Vagina (tissue), 2 donors: ENCODE data around the gene RSRP1.

Experiments used
- POLR2AphosphoS5 ChIP-seq, 2 donors: sonication (generic); formaldehyde crosslinking; IDR thresholded peaks; one replicate each; pipeline ENCODE4 v1.9.0; 2017; ENCODE audit warnings: antibody characterized with exemption in 2 of 2, mild to moderate bottlenecking in 2 of 2, low read depth in 1 of 2; ENCODE audit not compliant: insufficient read depth in 1 of 2
- TF ChIP-seq, protein P1 (sequence below), 3 experiments: fragments of 450-650 bp in 2 of 3; fragments of 200-600 bp in 1 of 3; sonication (generic) in 1 of 3; IDR thresholded peaks; one replicate each; pipeline ENCODE4 v1.5.1; 2017 to 2019; ENCODE audit warnings: antibody characterized with exemption in 3 of 3, mild to moderate bottlenecking in 2 of 3, moderate library complexity in 2 of 3

DNA sequence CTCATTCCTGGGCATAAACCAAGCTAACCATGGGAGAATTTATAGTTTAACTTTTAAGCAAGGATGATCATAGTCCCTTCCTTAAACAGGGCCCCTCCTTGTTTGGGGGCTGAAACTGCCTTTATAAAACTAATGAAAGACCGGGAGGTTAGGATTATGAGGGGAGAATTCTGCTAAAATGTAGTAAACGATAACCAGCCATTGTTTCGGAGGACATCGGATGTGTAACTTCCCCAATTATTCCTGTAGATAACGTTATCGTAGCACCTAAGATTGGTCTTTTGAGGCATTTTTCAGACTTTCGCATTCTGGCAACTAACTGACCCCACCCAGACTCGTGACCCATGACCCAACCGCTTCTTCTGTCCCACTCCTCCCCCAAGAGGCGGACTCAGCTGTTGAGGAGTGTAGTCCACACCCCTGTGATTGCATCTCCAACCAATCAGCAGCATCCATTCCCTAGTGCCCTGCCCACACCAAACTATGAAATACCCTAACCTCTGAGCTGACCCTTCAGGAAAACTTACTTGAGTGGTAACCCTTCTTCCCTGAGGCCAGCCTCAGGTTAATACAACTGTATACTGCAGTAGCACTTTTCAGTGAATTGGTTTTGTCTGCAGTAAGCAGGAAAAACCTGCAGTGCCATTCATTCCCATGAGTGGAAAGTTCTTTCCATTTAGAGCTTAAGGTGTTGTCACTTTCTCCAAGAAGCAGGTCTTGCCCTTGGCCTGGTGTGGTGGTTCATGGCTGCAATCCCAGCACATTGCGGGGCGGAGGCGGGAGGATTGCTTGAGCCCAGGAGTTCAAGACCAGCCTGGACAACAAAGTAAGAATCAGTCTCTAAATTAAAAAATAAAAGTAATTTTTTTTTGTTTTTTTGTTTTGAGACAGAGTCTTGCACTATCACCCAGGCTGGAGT is 14.1 kb downstream of the RSRP1 start:
- peak in 1 of 2 donors; percentile 47 for TF ChIP-seq POLR2AphosphoS5 (IDR thresholded peaks at IDR 0.05; ENCODE audit: insufficient read depth in 1 of 2, low read depth in 1 of 2)
- TF ChIP-seq, protein P1, sequence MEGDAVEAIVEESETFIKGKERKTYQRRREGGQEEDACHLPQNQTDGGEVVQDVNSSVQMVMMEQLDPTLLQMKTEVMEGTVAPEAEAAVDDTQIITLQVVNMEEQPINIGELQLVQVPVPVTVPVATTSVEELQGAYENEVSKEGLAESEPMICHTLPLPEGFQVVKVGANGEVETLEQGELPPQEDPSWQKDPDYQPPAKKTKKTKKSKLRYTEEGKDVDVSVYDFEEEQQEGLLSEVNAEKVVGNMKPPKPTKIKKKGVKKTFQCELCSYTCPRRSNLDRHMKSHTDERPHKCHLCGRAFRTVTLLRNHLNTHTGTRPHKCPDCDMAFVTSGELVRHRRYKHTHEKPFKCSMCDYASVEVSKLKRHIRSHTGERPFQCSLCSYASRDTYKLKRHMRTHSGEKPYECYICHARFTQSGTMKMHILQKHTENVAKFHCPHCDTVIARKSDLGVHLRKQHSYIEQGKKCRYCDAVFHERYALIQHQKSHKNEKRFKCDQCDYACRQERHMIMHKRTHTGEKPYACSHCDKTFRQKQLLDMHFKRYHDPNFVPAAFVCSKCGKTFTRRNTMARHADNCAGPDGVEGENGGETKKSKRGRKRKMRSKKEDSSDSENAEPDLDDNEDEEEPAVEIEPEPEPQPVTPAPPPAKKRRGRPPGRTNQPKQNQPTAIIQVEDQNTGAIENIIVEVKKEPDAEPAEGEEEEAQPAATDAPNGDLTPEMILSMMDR (IDR thresholded peaks at IDR 0.05), result no peak
